NB4 (cell line): ENCODE measurements around the gene CTIF.

Experiments
- CTCF ChIP-seq: IDR thresholded peaks from one replicate; pipeline ENCODE4 v1.5.1; 2012; ENCODE audit warnings: low read depth, low read length
- MAX ChIP-seq: IDR thresholded peaks from 2 replicates; pipeline ENCODE4 v1.6.1; 2011; ENCODE audit warnings: low read depth, low read length
- POLR2A ChIP-seq: IDR thresholded peaks from 2 replicates; pipeline ENCODE4 v1.6.1; 2011; ENCODE audit warnings: mild to moderate bottlenecking; ENCODE audit not compliant: insufficient read length; ENCODE audit errors: extremely low read depth

- no peak for TF ChIP-seq CTCF
- TF ChIP-seq POLR2A = no peak
- no peak for TF ChIP-seq MAX
Measured at GRCh38 chr18:48902023-48902855, 363.4 kb downstream of the CTIF start.
